ENCODE results near the gene TEX261. TPM values are rescaled to one million over a fixed set of nuclear protein-coding genes. Genes with fewer than 3 reads are reported as not detected.
A peak's percentile ranks its signal among the peaks of the same experiment; 100 is the strongest.

Gene TEX261
- total RNA-seq, 4 donors from 2014 or later, result 36.1 to 38.7 (median 37.0) TPM

- Histone ChIP-seq H3K4me1 (peaks cover 0 to 76% (median 19%) of the 10 kb centered on the region in 4 donors), H3K4me3 (no peak overlapping the region), H3K9me3 (no peaks in the 10 kb centered on the region), H3K27ac (peak overlapping the region in 1 of 4 donors; percentile 30), H3K27me3 (no peaks in the 10 kb centered on the region), H3K36me3 (peaks cover 0 to 77% (median 13%) of the 10 kb centered on the region in 3 donors)
- TF ChIP-seq CTCF (IDR thresholded peaks at IDR 0.05) (no peak), EP300 (IDR thresholded peaks at IDR 0.05) (no peak), POLR2A (IDR thresholded peaks at IDR 0.05) (no peak)
- DNase-seq (ENCODE audit: low spot score in 2 of 2), result no peak
- 88 to 94% methylated on average over 16 of the region's 16 CpGs for WGBS, 2 donors
Measured at GRCh38 chr2:70988726-70989648, 5.7 kb downstream of the TEX261 start.

DNA sequence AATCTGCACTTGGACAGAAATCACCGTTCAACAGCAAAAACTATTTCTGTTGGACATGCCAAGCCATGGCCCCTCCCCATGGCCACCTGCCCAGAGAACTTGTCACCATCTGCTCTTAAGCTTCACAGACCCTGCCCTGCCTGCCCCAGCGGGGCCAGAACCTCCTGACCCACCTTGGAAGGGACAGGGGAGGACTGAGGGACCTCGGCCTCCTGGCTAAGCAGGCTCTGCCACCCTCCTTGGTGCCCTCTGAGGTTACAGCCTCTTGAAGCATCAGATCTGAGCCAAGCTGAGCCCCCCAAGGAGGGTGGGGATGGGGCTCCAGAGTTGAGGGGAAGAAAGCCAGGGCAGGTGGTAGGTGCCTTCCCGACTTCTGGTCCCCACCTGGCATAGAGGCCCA is 6.5 kb downstream of the TEX261 start:
- DNase-seq (ENCODE audit: low spot score in 2 of 2), result no peak
- Histone ChIP-seq H3K9me3 (no peaks in the 10 kb centered on the region), H3K27me3 (no peaks in the 10 kb centered on the region), H3K4me3 (no peak overlapping the region), H3K36me3 (peaks cover 0 to 85% (median 13%) of the 10 kb centered on the region in 3 donors), H3K27ac (peak overlapping the region in 1 of 4 donors; percentile 30), H3K4me1 (peaks cover 0 to 68% (median 12%) of the 10 kb centered on the region in 4 donors)
- TF ChIP-seq CTCF (IDR thresholded peaks at IDR 0.05) (no peak), POLR2A (IDR thresholded peaks at IDR 0.05) (no peak), EP300 (IDR thresholded peaks at IDR 0.05) (no peak)
- 52 to 70% methylated on average over 2 to 4 of the region's 4 CpGs for WGBS, 2 donors

DNA sequence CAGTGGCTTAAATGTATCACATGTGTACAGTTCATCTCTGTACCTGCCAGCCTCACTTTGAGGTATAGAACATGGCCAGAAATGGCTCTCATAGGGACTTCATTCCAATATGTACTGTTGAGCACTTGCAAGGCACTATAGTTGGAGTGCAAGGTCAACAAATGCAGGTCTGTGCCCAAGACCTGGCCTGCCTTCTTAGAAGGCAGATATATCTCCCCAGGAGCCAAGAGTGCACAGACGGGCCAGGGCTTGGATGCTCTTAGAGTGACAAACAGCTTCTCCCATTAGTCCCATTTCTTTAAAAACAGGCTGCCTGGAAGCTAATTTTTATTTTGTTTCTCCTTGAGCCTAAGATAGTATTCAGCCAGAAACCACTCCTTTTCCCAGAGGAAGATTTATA is 7.3 kb downstream of the TEX261 start:
- Histone ChIP-seq H3K27ac (peak overlapping the region in 1 of 4 donors; percentile 3), H3K4me3 (no peak overlapping the region), H3K4me1 (peaks cover 0 to 60% (median 6%) of the 10 kb centered on the region in 4 donors), H3K36me3 (peaks cover 0 to 92% (median 13%) of the 10 kb centered on the region in 3 donors), H3K27me3 (no peaks in the 10 kb centered on the region), H3K9me3 (no peaks in the 10 kb centered on the region)
- TF ChIP-seq CTCF (IDR thresholded peaks at IDR 0.05), result no peak
- DNase-seq (ENCODE audit: low spot score in 2 of 2), result no peak
- WGBS, 2 donors, result 44 to 65% methylated on average over 1 of the region's 1 CpG

- no peak for DNase-seq (ENCODE audit: low spot score in 2 of 2)
- no peaks in the 10 kb centered on the region for H3K9me3 ChIP-seq
- H3K4me1 ChIP-seq, result peaks cover 0 to 53% (median 3%) of the 10 kb centered on the region in 4 donors
- H3K36me3 ChIP-seq, result peaks cover 0 to 91% (median 13%) of the 10 kb centered on the region in 3 donors
- H3K27me3 ChIP-seq, result no peaks in the 10 kb centered on the region
- no peak overlapping the region for H3K27ac ChIP-seq
- TF ChIP-seq EP300 (IDR thresholded peaks at IDR 0.05), result no peak
- WGBS, 2 donors, result 89 to 92% methylated on average over 4 of the region's 4 CpGs
- no peak overlapping the region for H3K4me3 ChIP-seq
Measured at GRCh38 chr2:70986499-70987189, 8.0 kb downstream of the TEX261 start.

GRCh38 chr2:70985956-70986355 is 8.7 kb downstream of the TEX261 start:
- no peaks in the 10 kb centered on the region for H3K27me3 ChIP-seq
- H3K4me1 ChIP-seq, result peaks cover 0 to 46% (median 3%) of the 10 kb centered on the region in 4 donors
- WGBS, 2 donors, result 96 to 100% methylated on average over 1 of the region's 1 CpG
- no peak overlapping the region for H3K4me3 ChIP-seq
- DNase-seq (ENCODE audit: low spot score in 2 of 2), result no peak
- no peaks in the 10 kb centered on the region for H3K9me3 ChIP-seq
- H3K27ac ChIP-seq, result no peak overlapping the region
- TF ChIP-seq POLR2A (IDR thresholded peaks at IDR 0.05) (no peak), EP300 (IDR thresholded peaks at IDR 0.05) (no peak), CTCF (IDR thresholded peaks at IDR 0.05) (no peak)
- peaks cover 0 to 84% (median 13%) of the 10 kb centered on the region in 3 donors for H3K36me3 ChIP-seq
